GM18909 (cell line): ENCODE data around the gene DUSP10.

ENCODE experiments used
- ATAC-seq: cut with Tn5 transposase; IDR thresholded peaks from one replicate; pipeline ENCODE4 v1.9.1; 2021; ENCODE audit warnings: mild to moderate bottlenecking; ENCODE audit not compliant: unreplicated experiment, poor library complexity

DUSP10 gene

GRCh38 chr1:221669441-221669840, 72.4 kb downstream of the DUSP10 start:
- ATAC-seq = no peak

GRCh38 chr1:221667504-221667903, 74.4 kb downstream of the DUSP10 start:
- ATAC-seq = peak; percentile 94

- no peak for ATAC-seq
Measured at GRCh38 chr1:221664253-221664652, 77.6 kb downstream of the DUSP10 start.

- no peak for ATAC-seq
Measured at GRCh38 chr1:221663321-221663720, 78.6 kb downstream of the DUSP10 start.

- ATAC-seq = no peak
Measured at GRCh38 chr1:221655766-221656305, 86.1 kb downstream of the DUSP10 start.
